ENCODE measurements around the gene GNAI3.

Gene GNAI3

GRCh38 chr1:109548321-109549267 is at the start of gene GNAI3:
Gene GNAI3 (plus strand): TSS chr1:109548615. CDS start chr1:109548721, 106 bp downstream.
- TF ChIP-seq CTCF (IDR thresholded peaks at IDR 0.05; ENCODE audit: extremely low read depth, missing control alignments) = no peak
- DNase-seq (ENCODE audit: low spot score) = peak; percentile 93

DNA sequence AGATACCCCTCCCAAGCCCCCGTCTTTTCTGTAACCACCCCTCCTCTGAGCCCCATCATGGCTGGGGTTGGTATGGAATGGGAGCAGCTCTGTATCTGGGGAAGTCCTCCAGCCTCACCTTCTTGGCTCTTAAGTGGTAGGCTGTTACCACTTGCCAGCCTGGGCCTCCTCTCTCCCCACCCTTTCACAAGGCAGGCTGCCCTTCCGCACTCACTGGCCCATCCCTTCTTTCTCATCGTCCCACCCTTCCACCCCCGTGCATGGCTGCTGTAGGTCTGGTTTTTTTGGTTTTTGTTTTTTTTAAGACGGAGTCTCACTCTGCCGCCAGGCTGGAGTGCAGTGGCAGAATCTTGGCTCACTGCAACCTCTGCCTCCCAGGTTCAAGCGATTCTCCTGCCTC is 49.3 kb upstream of the GNAI3 start:
- no peak for DNase-seq (ENCODE audit: low spot score)
- no peak for TF ChIP-seq CTCF (IDR thresholded peaks at IDR 0.05; ENCODE audit: extremely low read depth, missing control alignments)

- peak; percentile 20 for TF ChIP-seq CTCF (IDR thresholded peaks at IDR 0.05; ENCODE audit: extremely low read depth, missing control alignments)
- peak; percentile 45 for DNase-seq (ENCODE audit: low spot score)
Observed at GRCh38 chr1:109499661-109500536, 48.5 kb upstream of the GNAI3 start.

- no peak for DNase-seq (ENCODE audit: low spot score)
- TF ChIP-seq CTCF (IDR thresholded peaks at IDR 0.05; ENCODE audit: extremely low read depth, missing control alignments) = no peak
Observed at GRCh38 chr1:109500941-109501381, 47.5 kb upstream of the GNAI3 start.

- TF ChIP-seq CTCF (IDR thresholded peaks at IDR 0.05; ENCODE audit: extremely low read depth, missing control alignments) = no peak
- no peak for DNase-seq (ENCODE audit: low spot score)
Observed at GRCh38 chr1:109501644-109502363, 46.6 kb upstream of the GNAI3 start.

DNA sequence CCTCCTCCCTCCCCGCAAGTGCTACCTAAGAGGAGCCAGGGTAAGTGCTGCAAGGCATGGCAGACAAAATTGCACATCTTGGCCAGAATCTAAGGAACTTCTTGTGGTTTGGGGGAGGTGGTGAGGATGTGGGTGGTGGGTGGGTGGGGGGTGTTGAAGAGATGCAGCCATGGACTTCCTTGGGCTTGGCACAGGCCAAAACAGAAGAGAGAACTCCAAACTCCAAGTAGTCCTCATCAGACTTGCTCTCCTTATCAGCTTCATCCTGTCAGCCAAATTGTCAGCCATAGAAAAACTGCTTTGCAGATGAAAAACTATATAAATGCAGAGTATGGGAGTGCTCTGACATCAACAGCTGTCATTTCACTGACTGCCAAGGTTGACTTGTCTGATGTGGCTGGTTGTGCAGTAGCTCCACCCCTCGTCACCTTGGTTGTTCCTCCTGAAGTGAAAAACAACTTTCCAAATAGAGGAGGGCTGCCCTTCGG is 46.0 kb upstream of the GNAI3 start:
- DNase-seq (ENCODE audit: low spot score) = no peak
- no peak for TF ChIP-seq CTCF (IDR thresholded peaks at IDR 0.05; ENCODE audit: extremely low read depth, missing control alignments)

All from GM20000 (cell line).